H1 (cell line): ENCODE data around the gene CABP4. TPM values are rescaled to one million over a fixed set of nuclear protein-coding genes. Genes with fewer than 3 reads are reported as not detected.

Experiments
- CTCF ChIA-PET: fragments of 300-600 bp; sonication (Branson Sonifier 250); formaldehyde crosslinking; loops from one replicate; lab custom pipeline; 2021; ENCODE audit not compliant: partially characterized antibody; lab: Charles Lee
- POLR2A ChIA-PET: fragments of 300-600 bp; sonication (Branson Sonifier 250); formaldehyde crosslinking; loops from one replicate; lab custom pipeline; 2021; ENCODE audit warnings: inconsistent platforms; ENCODE audit not compliant: partially characterized antibody; lab: Charles Lee
- DNase-seq, 2 experiments: peaks; one replicate each; pipeline versions ENCODE4 v3.0.0 to v3.0.0-alpha.2; 2010 to 2022; ENCODE audit warnings: low spot score in 2 of 2, low read depth in 1 of 2, mixed read lengths in 1 of 2
- FAIRE-seq: peaks from 2 replicates; lab custom pipeline; 2011; peaks lifted over from hg19 to GRCh38; lab: Jason Lieb, UNC
- H2AFZ ChIP-seq: 2 replicates; pipeline ENCODE4 v1.8.1; 2012; ENCODE audit warnings: low read length, inconsistent platforms
- H2AK5ac ChIP-seq: 2 replicates; pipeline ENCODE4 v1.6.1; 2013; ENCODE audit warnings: low read depth, low read length
- H2BK120ac ChIP-seq: replicated peaks from 2 replicates; pipeline ENCODE3; 2013; ENCODE audit warnings: low read depth, low read length, inconsistent platforms
- H2BK12ac ChIP-seq: 2 replicates; pipeline ENCODE4 v1.6.1; 2013; ENCODE audit warnings: low read depth, low read length
- H2BK15ac ChIP-seq: 2 replicates; pipeline ENCODE4 v1.6.1; 2013; ENCODE audit warnings: low read length
- H2BK20ac ChIP-seq: 2 replicates; pipeline ENCODE4 v1.6.1; 2013; ENCODE audit warnings: low read length
- H2BK5ac ChIP-seq: 2 replicates; pipeline ENCODE4 v1.6.1; 2013; ENCODE audit warnings: low read depth, low read length
- H3K14ac ChIP-seq: 2 replicates; pipeline ENCODE4 v1.6.1; 2013; ENCODE audit warnings: inconsistent platforms; ENCODE audit not compliant: insufficient read length
- H3K18ac ChIP-seq: 2 replicates; pipeline ENCODE4 v1.6.1; 2013; ENCODE audit warnings: low read length; ENCODE audit errors: extremely low read depth
- H3K23ac ChIP-seq: 2 replicates; pipeline ENCODE4 v1.6.1; 2013; ENCODE audit warnings: inconsistent platforms; ENCODE audit not compliant: insufficient read length
- H3K23me2 ChIP-seq: 2 replicates; pipeline ENCODE4 v1.6.1; 2013; ENCODE audit warnings: low read depth, low read length
- H3K27ac ChIP-seq: 2 replicates; pipeline ENCODE4 v1.6.1; 2011; ENCODE audit warnings: low read depth, low read length, inconsistent platforms
- H3K27me3 ChIP-seq, 4 experiments: replicated peaks in 1 of 4; 1 replicate in 1 of 4; 2 replicates in 3 of 4; pipeline versions ENCODE4 v1.6.1 to v1.8.1; 2011 to 2013; ENCODE audit warnings: low read length in 3 of 4, mild to moderate bottlenecking in 3 of 4, inconsistent platforms in 2 of 4, mixed read lengths in 2 of 4, moderate library complexity in 1 of 4; ENCODE audit not compliant: control insufficient read depth in 3 of 4, insufficient read depth in 3 of 4; ENCODE audit errors: extremely low read depth in 1 of 4
- H3K36me3 ChIP-seq, 4 experiments: 2 replicates each; pipeline versions ENCODE4 v1.6.1 to v1.8.1; 2011 to 2013; ENCODE audit warnings: mild to moderate bottlenecking in 4 of 4, low read length in 3 of 4, moderate library complexity in 2 of 4, control low read depth in 1 of 4, inconsistent platforms in 1 of 4; ENCODE audit not compliant: insufficient read depth in 4 of 4, control insufficient read depth in 2 of 4
- H3K4ac ChIP-seq: replicated peaks from 2 replicates; pipeline ENCODE3; 2013; ENCODE audit warnings: low read length, low read depth, mixed read lengths, inconsistent platforms; ENCODE audit not compliant: insufficient read length
- H3K4me1 ChIP-seq, 4 experiments: replicated peaks in 1 of 4; 1 replicate in 1 of 4; 2 replicates in 3 of 4; pipeline versions ENCODE4 v1.6.1 to v1.8.1; 2011 to 2013; ENCODE audit warnings: low read length in 3 of 4, inconsistent platforms in 2 of 4, mixed read lengths in 1 of 4; ENCODE audit not compliant: insufficient read depth in 4 of 4, control insufficient read depth in 3 of 4
- H3K4me2 ChIP-seq, 2 experiments: 2 replicates each; pipeline versions ENCODE4 v1.6.1 to v1.8.1; 2011 to 2013; ENCODE audit warnings: low read depth in 2 of 2, low read length in 2 of 2, control low read depth in 1 of 2, inconsistent platforms in 1 of 2, mild to moderate bottlenecking in 1 of 2; ENCODE audit not compliant: insufficient read depth in 1 of 2
- H3K4me3 ChIP-seq, 4 experiments: fragments of 200-600, 300-600 bp in 1 of 4; sonication (generic), shearing (Covaris generic), sonication (Bioruptor Twin) in 1 of 4; 2 replicates each; pipeline versions ENCODE4 v1.5.1 to v1.8.1; 2011 to 2016; ENCODE audit warnings: low read length in 4 of 4, low read depth in 3 of 4, control low read depth in 2 of 4, inconsistent platforms in 2 of 4, mild to moderate bottlenecking in 2 of 4, mixed read lengths in 1 of 4, moderate library complexity in 1 of 4; ENCODE audit not compliant: insufficient read depth in 2 of 4; ENCODE audit errors: extremely low read depth in 1 of 4
- H3K56ac ChIP-seq: replicated peaks from 2 replicates; pipeline ENCODE3; 2013; ENCODE audit warnings: low read depth, mild to moderate bottlenecking, mixed read lengths, low read length, inconsistent platforms; ENCODE audit not compliant: insufficient read length
- H3K79me1 ChIP-seq: 2 replicates; pipeline ENCODE4 v1.6.1; 2013; ENCODE audit warnings: low read depth, low read length, control low read depth
- H3K79me2 ChIP-seq, 2 experiments: 2 replicates each; pipeline versions ENCODE4 v1.6.1 to v1.8.1; 2012 to 2013; ENCODE audit warnings: low read length in 2 of 2, mild to moderate bottlenecking in 2 of 2, inconsistent platforms in 1 of 2; ENCODE audit not compliant: insufficient read depth in 2 of 2, control insufficient read depth in 1 of 2
- H3K9ac ChIP-seq, 4 experiments: replicated peaks in 1 of 4; 1 replicate in 1 of 4; 2 replicates in 3 of 4; pipeline versions ENCODE4 v1.6.1 to v1.8.1; 2011 to 2013; ENCODE audit warnings: low read depth in 3 of 4, low read length in 3 of 4, control low read depth in 2 of 4, mild to moderate bottlenecking in 2 of 4, moderate library complexity in 2 of 4, inconsistent platforms in 1 of 4; ENCODE audit errors: extremely low read depth in 1 of 4
- H3K9me3 ChIP-seq, 2 experiments: 2 replicates each; pipeline versions ENCODE4 v1.6.1 to v1.8.1; 2012 to 2013; ENCODE audit warnings: mild to moderate bottlenecking in 2 of 2, moderate library complexity in 2 of 2, control low read depth in 1 of 2, inconsistent platforms in 1 of 2, low read depth in 1 of 2, low read length in 1 of 2, mixed read lengths in 1 of 2; ENCODE audit not compliant: insufficient read depth in 2 of 2
- H4K20me1 ChIP-seq, 2 experiments: replicated peaks in 1 of 2; 2 replicates each; pipeline versions ENCODE3 to v1.8.1; 2011 to 2013; ENCODE audit warnings: inconsistent platforms in 2 of 2, low read length in 2 of 2, mild to moderate bottlenecking in 1 of 2; ENCODE audit not compliant: insufficient read depth in 2 of 2, control insufficient read depth in 1 of 2
- H4K5ac ChIP-seq: 2 replicates; pipeline ENCODE4 v1.6.1; 2013; ENCODE audit warnings: low read length, low read depth, mixed read lengths, inconsistent platforms; ENCODE audit not compliant: insufficient read length
- H4K8ac ChIP-seq: 2 replicates; pipeline ENCODE4 v1.8.0; 2013; ENCODE audit warnings: mild to moderate bottlenecking, moderate library complexity, low read length, inconsistent platforms; ENCODE audit not compliant: insufficient read depth; ENCODE audit errors: extremely low read depth
- H4K91ac ChIP-seq: replicated peaks from 2 replicates; pipeline ENCODE3; 2013; ENCODE audit warnings: low read length, mixed read lengths, inconsistent platforms; ENCODE audit not compliant: insufficient read length
- TBP ChIP-seq: IDR thresholded peaks from 2 replicates; pipeline ENCODE4 v1.6.1; 2011; ENCODE audit warnings: low read depth, low read length, improper control_type of control experiment
- WGBS, 2 experiments: shearing (Covaris generic) in 1 of 2; methylation state at CpG; one replicate each; pipeline versions ENCODE4 v1.1.6 to v1.1.7; 2013 to 2015; ENCODE audit warnings: low lambda C conversion rate in 2 of 2, mixed read lengths in 2 of 2, inconsistent platforms in 1 of 2, low coverage in 1 of 2, missing lambda C conversion rate in 1 of 2; ENCODE audit not compliant: insufficient replicate concordance in 2 of 2, insufficient coverage in 1 of 2, insufficient read length in 1 of 2; ENCODE audit errors: extremely low coverage in 1 of 2, missing lambda C conversion rate in 1 of 2; 5-methylcytosine and 5-hydroxymethylcytosine counted together
- polyA plus RNA-seq, 7 experiments: library from polyadenylated mRNA; depleted of rRNA in 3 of 7; stranded (reverse) in 5 of 7; unstranded in 2 of 7; fragments of >200 nt in 5 of 7; fragments of 200-250 nt in 2 of 7; gene quantifications; 1 replicate in 5 of 7; 2 replicates in 1 of 7; 4 replicates in 1 of 7; pipeline versions ENCODE4 v1.2.1 to v1.2.3, GENCODE V29; 2011 to 2013; ENCODE audit warnings: missing spikeins in 2 of 7, mixed read lengths in 2 of 7
- total RNA-seq: library from RNA; stranded (reverse); fragmentation: NEBNext Ultra II Directional; extraction: Animal tissue kit (Norgen Biotek cat#: 25700); gene quantifications from 2 replicates; pipeline ENCODE4 v1.2.1, GENCODE V29; 2021

The CABP4 gene
- total and polyA plus RNA-seq, 2 of the 8 experiments (the other 6 are each of a cell fraction or from before 2014, with no cell fraction given): not detected

GRCh38 chr11:67457453-67457852, 2.3 kb downstream of the CABP4 start:
- 92% methylated on average over 12 of the region's 12 CpGs; no CpG with 5 or more reads in 1 of the 2 experiments for WGBS, 2 experiments
- no peak overlapping the region for H2AFZ ChIP-seq
- H4K91ac ChIP-seq: no peak overlapping the region
- no peak overlapping the region for H2BK20ac ChIP-seq
- no peak overlapping the region for H3K23ac ChIP-seq
- POLR2A ChIA-PET: interaction anchor here (1.0 to 4.3 kb wide), 4 partner anchors 10 to 56 kb away, joined by 3 to 27 read pairs (median 4); partner anchors contain the start of genes PPP1CA and PTPRCAP
- H3K18ac ChIP-seq: no peak overlapping the region
- no peak overlapping the region for H2BK5ac ChIP-seq
- no peak overlapping the region for H2BK120ac ChIP-seq
- FAIRE-seq (no peak), DNase-seq (no peak)
- H3K27ac ChIP-seq: no peak overlapping the region
- no peak overlapping the region for H3K4me3 ChIP-seq
- no peaks in the 10 kb centered on the region for H3K4me1 ChIP-seq
- no peak overlapping the region for H2BK12ac ChIP-seq
- no peak overlapping the region for H3K56ac ChIP-seq
- CTCF ChIA-PET: interaction anchor here (0.7 to 2.7 kb wide), 2 partner anchors 20 to 75 kb away, joined by 3 to 10 read pairs; partner anchors contain the start of gene PTPRCAP
- no peaks in the 10 kb centered on the region for H3K36me3 ChIP-seq
- no peak overlapping the region for H4K5ac ChIP-seq
- H2BK15ac ChIP-seq: no peak overlapping the region
- H3K79me1 ChIP-seq: no peaks in the 10 kb centered on the region
- H4K20me1 ChIP-seq: no peaks in the 10 kb centered on the region
- no peaks in the 10 kb centered on the region for H3K9me3 ChIP-seq
- TF ChIP-seq TBP: no peak
- no peak overlapping the region for H2AK5ac ChIP-seq
- no peak overlapping the region for H3K9ac ChIP-seq
- no peak overlapping the region for H3K14ac ChIP-seq
- no peak overlapping the region for H3K4ac ChIP-seq
- H3K23me2 ChIP-seq: no peaks in the 10 kb centered on the region
- H3K27me3 ChIP-seq: no peaks in the 10 kb centered on the region
- no peaks in the 10 kb centered on the region for H3K79me2 ChIP-seq
- no peak overlapping the region for H3K4me2 ChIP-seq
- no peak overlapping the region for H4K8ac ChIP-seq
